Measurements from ENCODE around the gene CDC34. TPM values are rescaled to one million over a fixed set of nuclear protein-coding genes. Genes with fewer than 3 reads are reported as not detected.

The CDC34 gene
- polyA plus RNA-seq, 1 experiment: 34.0 TPM

DNA sequence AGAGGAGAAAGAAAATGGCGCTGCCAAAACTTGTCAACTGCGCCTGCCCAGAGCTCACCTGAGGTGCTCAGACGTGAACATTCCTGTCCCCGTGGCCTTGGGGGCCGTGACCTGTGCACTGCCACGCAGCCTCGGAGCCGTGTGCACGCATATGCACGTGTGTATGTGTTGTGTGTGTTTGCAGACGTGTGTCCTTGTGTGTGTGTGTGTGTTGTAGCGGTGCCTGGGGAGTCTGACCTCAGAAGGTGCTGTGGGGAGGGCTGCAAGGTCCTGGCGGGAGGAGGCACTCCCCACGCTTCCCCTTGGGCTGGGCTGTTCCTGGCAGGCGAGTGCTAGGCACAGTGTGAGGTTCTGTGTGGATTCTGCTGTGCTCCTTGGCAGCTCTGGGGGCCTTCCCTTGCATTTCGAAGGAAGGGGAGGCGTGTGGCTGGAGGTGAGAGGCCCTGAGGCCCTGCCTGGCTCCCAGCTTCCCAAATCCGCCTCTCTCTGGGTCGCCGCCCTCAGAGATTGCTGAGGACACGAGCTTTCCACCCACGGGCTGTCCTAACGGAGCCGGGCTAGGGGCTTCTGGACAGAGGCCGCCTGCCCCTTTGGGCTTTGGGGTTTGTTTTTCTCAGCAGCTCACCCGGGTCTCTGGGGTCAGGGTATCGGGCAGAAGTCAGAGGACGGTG is 45.3 kb downstream of the CDC34 start:
- CTCF ChIA-PET: interaction anchor here (0.8 kb wide), 1 partner anchor 44 kb away, joined by 3 read pairs; no protein-coding TSS in a partner anchor
- no peak for DNase-seq (ENCODE audit: low read depth, low spot score)
- no peak overlapping the region for H3K27ac ChIP-seq (ENCODE audit: low read depth, low read length)
- H3K4me3 ChIP-seq (ENCODE audit: low read depth, low read length): no peak overlapping the region
- TF ChIP-seq, protein P1, sequence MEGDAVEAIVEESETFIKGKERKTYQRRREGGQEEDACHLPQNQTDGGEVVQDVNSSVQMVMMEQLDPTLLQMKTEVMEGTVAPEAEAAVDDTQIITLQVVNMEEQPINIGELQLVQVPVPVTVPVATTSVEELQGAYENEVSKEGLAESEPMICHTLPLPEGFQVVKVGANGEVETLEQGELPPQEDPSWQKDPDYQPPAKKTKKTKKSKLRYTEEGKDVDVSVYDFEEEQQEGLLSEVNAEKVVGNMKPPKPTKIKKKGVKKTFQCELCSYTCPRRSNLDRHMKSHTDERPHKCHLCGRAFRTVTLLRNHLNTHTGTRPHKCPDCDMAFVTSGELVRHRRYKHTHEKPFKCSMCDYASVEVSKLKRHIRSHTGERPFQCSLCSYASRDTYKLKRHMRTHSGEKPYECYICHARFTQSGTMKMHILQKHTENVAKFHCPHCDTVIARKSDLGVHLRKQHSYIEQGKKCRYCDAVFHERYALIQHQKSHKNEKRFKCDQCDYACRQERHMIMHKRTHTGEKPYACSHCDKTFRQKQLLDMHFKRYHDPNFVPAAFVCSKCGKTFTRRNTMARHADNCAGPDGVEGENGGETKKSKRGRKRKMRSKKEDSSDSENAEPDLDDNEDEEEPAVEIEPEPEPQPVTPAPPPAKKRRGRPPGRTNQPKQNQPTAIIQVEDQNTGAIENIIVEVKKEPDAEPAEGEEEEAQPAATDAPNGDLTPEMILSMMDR (IDR thresholded peaks at IDR 0.05; ENCODE audit: low read depth, low read length): no peak
- POLR2A ChIA-PET: interaction anchor here (0.5 to 2.3 kb wide), 2 partner anchors 44 to 385 kb away, joined by 4 to 8 read pairs; partner anchors contain the start of gene CDC34
- H3K27me3 ChIP-seq (ENCODE audit: control insufficient read depth, insufficient read depth, low read length): no peaks in the 10 kb centered on the region
- peaks cover 3% of the 10 kb centered on the region; the same call in 1 of the 2 replicates for H3K9me3 ChIP-seq (ENCODE audit: control insufficient read depth, insufficient read depth, low read length)

DNA sequence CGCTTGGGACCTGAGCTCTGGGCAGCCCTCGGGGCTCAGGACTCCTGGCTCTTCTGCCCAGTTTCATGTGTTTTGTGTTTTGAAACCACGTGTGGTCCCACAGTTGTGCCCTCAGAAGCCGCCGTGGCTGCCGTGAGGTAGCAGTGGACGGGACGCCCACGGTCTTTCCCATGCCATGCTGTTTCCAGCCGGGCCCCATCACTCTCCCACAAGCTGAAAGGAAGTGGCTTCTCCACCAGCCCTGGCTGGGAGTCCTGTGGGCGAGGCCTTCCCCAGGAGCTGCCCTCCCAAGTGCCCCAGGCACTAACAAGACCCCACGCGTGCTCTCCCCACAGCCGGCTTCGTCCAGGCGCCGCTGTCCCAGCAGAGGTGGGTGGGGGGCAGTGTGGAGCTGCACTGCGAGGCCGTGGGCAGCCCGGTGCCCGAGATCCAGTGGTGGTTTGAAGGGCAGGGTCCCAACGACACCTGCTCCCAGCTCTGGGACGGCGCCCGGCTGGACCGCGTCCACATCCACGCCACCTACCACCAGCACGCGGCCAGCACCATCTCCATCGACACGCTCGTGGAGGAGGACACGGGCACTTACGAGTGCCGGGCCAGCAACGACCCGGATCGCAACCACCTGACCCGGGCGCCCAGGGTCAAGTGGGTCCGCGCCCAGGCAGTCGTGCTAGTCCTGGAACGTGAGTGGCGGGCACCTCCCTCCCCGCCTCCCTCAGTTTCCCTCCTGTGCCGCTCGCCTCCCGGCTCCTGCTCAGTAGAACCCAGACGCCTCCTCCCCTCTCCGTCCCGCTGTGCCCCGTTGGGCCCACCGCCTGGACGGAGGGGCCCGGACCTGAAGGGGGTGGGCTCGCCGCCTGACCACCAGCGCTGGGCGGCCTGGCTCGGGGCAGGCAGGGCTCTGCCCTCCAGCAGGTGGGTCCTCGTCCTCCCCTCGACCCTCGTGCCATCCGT is 46.2 kb downstream of the CDC34 start:
- peaks cover 3% of the 10 kb centered on the region; the same call in 1 of the 2 replicates for H3K9me3 ChIP-seq (ENCODE audit: control insufficient read depth, insufficient read depth, low read length)
- no peak overlapping the region for H3K27ac ChIP-seq (ENCODE audit: low read depth, low read length)
- no peak for DNase-seq (ENCODE audit: low read depth, low spot score)
- CTCF ChIA-PET: interaction anchor here (0.8 kb wide), 1 partner anchor 45 kb away, joined by 3 read pairs; no protein-coding TSS in a partner anchor
- H3K4me3 ChIP-seq (ENCODE audit: low read depth, low read length): no peak overlapping the region
- POLR2A ChIA-PET: interaction anchor here (0.5 kb wide), 1 partner anchor 384 kb away, joined by 4 read pairs; no protein-coding TSS in a partner anchor
- TF ChIP-seq, protein P1 (IDR thresholded peaks at IDR 0.05; ENCODE audit: low read depth, low read length): no peak
- no peaks in the 10 kb centered on the region for H3K27me3 ChIP-seq (ENCODE audit: control insufficient read depth, insufficient read depth, low read length)

DNA sequence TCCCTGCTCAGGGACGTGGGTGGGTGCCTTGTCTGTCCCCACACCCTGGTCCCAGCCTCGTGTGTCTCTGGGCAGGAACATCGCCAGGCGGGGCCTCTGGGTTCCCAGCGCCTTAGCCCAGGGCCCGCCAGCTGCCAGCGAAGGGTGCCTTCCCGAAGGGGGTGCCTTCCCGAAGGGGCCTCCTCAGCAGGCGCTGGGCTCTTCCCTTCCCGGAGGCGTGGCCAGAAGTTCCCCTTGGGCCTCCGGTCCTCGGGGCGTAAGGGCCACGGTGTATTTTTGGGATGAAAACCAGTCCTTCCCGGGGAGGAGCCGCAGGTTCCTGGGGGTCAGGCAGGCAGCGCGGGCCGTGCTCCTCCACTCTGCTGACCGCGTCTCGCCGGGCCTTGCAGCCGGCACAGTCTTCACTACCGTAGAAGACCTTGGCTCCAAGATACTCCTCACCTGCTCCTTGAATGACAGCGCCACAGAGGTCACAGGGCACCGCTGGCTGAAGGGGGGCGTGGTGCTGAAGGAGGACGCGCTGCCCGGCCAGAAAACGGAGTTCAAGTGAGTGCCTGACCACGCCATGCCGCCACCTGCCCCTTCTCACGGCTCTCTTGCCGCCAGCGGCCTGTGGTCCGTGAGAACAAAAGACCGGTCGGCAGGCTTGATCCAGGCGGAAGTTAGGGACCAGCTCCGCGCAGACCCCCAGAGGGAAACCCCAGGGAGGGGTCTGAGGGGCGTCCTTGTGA is 47.7 kb downstream of the CDC34 start:
- H3K4me3 ChIP-seq (ENCODE audit: low read depth, low read length): no peak overlapping the region
- H3K27me3 ChIP-seq (ENCODE audit: control insufficient read depth, insufficient read depth, low read length): no peaks in the 10 kb centered on the region
- TF ChIP-seq, protein P1 (IDR thresholded peaks at IDR 0.05; ENCODE audit: low read depth, low read length): no peak
- H3K9me3 ChIP-seq (ENCODE audit: control insufficient read depth, insufficient read depth, low read length): peaks cover 3% of the 10 kb centered on the region; the same call in 1 of the 2 replicates
- no peak overlapping the region for H3K27ac ChIP-seq (ENCODE audit: low read depth, low read length)
- no peak for DNase-seq (ENCODE audit: low read depth, low spot score)
- CTCF ChIA-PET: interaction anchor here (0.7 to 0.9 kb wide), 2 partner anchors 98 to 184 kb away, joined by 3 to 4 read pairs; no protein-coding TSS in a partner anchor
- POLR2A ChIA-PET: no interaction called here

DNA sequence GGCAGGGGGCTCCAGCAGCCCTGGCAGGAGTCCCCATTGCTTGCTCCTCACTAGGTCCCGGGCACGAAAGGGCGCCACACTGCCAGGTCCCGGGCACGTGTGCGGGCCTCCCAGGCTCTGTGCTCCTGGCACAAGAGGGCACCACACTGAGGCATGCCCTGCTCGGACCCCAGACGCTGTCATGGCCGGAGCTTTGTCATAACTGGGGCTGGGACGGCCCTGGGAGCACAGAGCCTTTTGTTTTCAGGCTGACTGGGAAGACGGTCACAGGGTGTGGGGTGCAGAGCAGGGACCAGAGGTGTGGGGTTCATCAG is 48.2 kb downstream of the CDC34 start:
- TF ChIP-seq, protein P1 (IDR thresholded peaks at IDR 0.05; ENCODE audit: low read depth, low read length): no peak
- no peak for DNase-seq (ENCODE audit: low read depth, low spot score)
- Histone ChIP-seq H3K27ac (ENCODE audit: low read depth, low read length) (no peak overlapping the region), H3K27me3 (ENCODE audit: control insufficient read depth, insufficient read depth, low read length) (no peaks in the 10 kb centered on the region), H3K9me3 (ENCODE audit: control insufficient read depth, insufficient read depth, low read length) (peaks cover 3% of the 10 kb centered on the region; the same call in 1 of the 2 replicates), H3K4me3 (ENCODE audit: low read depth, low read length) (no peak overlapping the region)
- ChIA-PET CTCF (no interaction called here), POLR2A (no interaction called here)
